Breast epithelium (tissue), 3 donors: ENCODE results near the gene TMPRSS15.

Experiments used
- CTCF ChIP-seq, 3 donors: fragments of 450-650 bp; IDR thresholded peaks; one replicate each; pipeline ENCODE4 v1.5.1; 2016 to 2017; ENCODE audit warnings: antibody characterized with exemption in 3 of 3, mild to moderate bottlenecking in 3 of 3, moderate library complexity in 3 of 3
- POLR2A ChIP-seq: fragments of 450-650 bp; IDR thresholded peaks from one replicate; pipeline ENCODE4 v1.6.1; 2016; ENCODE audit warnings: antibody characterized with exemption, mild to moderate bottlenecking, moderate library complexity
- POLR2AphosphoS5 ChIP-seq, 3 donors: sonication (generic); formaldehyde crosslinking; IDR thresholded peaks; one replicate each; pipeline ENCODE4 v1.6.1; 2017; ENCODE audit warnings: antibody characterized with exemption in 3 of 3

- no peak for TF ChIP-seq POLR2A
- TF ChIP-seq CTCF (IDR thresholded peaks at IDR 0.05) = no peak
- no peak for TF ChIP-seq POLR2AphosphoS5 (IDR thresholded peaks at IDR 0.05)
Measured at GRCh38 chr21:18417141-18417790, 13.7 kb upstream of the TMPRSS15 start.
